Trophoblast cell (in vitro differentiated cells and primary cell): ENCODE data around the gene GP9.

Source experiments
- DNase-seq, 2 donors: peaks; one replicate each; pipeline ENCODE4 v3.0.0-alpha.2; 2016
- H2AFZ ChIP-seq: 2 replicates; pipeline ENCODE4 v1.6.1; 2013; ENCODE audit warnings: low read length, moderate library complexity, mild to moderate bottlenecking; ENCODE audit not compliant: insufficient read depth, poor library complexity
- H2AK5ac ChIP-seq: 2 replicates; pipeline ENCODE4 v1.6.1; 2013; ENCODE audit warnings: mild to moderate bottlenecking, low read length
- H2BK120ac ChIP-seq: 2 replicates; pipeline ENCODE4 v1.6.1; 2013; ENCODE audit warnings: low read length, mild to moderate bottlenecking, moderate library complexity; ENCODE audit not compliant: insufficient read depth, poor library complexity
- H2BK12ac ChIP-seq: 2 replicates; pipeline ENCODE4 v1.6.1; 2013; ENCODE audit warnings: mild to moderate bottlenecking, low read length, moderate library complexity
- H2BK5ac ChIP-seq: 2 replicates; pipeline ENCODE4 v1.6.1; 2013; ENCODE audit warnings: low read length, low read depth, moderate library complexity, mild to moderate bottlenecking; ENCODE audit not compliant: poor library complexity
- H3K14ac ChIP-seq: 2 replicates; pipeline ENCODE4 v1.6.1; 2013; ENCODE audit warnings: mild to moderate bottlenecking, low read length
- H3K18ac ChIP-seq: 2 replicates; pipeline ENCODE4 v1.6.1; 2013; ENCODE audit warnings: mild to moderate bottlenecking, low read length
- H3K23ac ChIP-seq: 2 replicates; pipeline ENCODE4 v1.6.1; 2013; ENCODE audit warnings: low read length
- H3K27ac ChIP-seq: 2 replicates; pipeline ENCODE4 v1.5.1; 2013; ENCODE audit warnings: low read depth, mild to moderate bottlenecking, inconsistent platforms, low read length, moderate library complexity
- H3K27me3 ChIP-seq: 2 replicates; pipeline ENCODE4 v1.6.1; 2013; ENCODE audit warnings: inconsistent platforms, mild to moderate bottlenecking, low read length, moderate library complexity; ENCODE audit not compliant: insufficient read depth
- H3K36me3 ChIP-seq, 2 experiments: 1 replicate in 1 of 2; 2 replicates in 1 of 2; pipeline ENCODE4 v1.6.1; 2013; ENCODE audit warnings: low read length in 2 of 2, mild to moderate bottlenecking in 2 of 2, moderate library complexity in 1 of 2; ENCODE audit not compliant: insufficient read depth in 2 of 2, control insufficient read depth in 1 of 2
- H3K4ac ChIP-seq: 2 replicates; pipeline ENCODE4 v1.6.1; 2013; ENCODE audit warnings: low read depth, mild to moderate bottlenecking, low read length, moderate library complexity
- H3K4me1 ChIP-seq, 2 experiments: 1 replicate in 1 of 2; 2 replicates in 1 of 2; pipeline ENCODE4 v1.6.1; 2013; ENCODE audit warnings: low read length in 2 of 2, mild to moderate bottlenecking in 2 of 2, moderate library complexity in 1 of 2; ENCODE audit not compliant: insufficient read depth in 2 of 2, control insufficient read depth in 1 of 2
- H3K4me2 ChIP-seq: 2 replicates; pipeline ENCODE4 v1.6.1; 2013; ENCODE audit warnings: inconsistent platforms, mild to moderate bottlenecking, low read length, moderate library complexity
- H3K4me3 ChIP-seq: 2 replicates; pipeline ENCODE4 v1.5.1; 2013; ENCODE audit warnings: mild to moderate bottlenecking, low read depth, low read length, inconsistent platforms
- H3K79me1 ChIP-seq: one replicate; pipeline ENCODE4 v1.6.1; 2013; ENCODE audit warnings: low read length
- H3K79me2 ChIP-seq: 2 replicates; pipeline ENCODE4 v1.6.1; 2013; ENCODE audit warnings: low read length, mild to moderate bottlenecking; ENCODE audit not compliant: control insufficient read depth, insufficient read depth, poor library complexity
- H3K9ac ChIP-seq: 2 replicates; pipeline ENCODE4 v1.6.1; 2013; ENCODE audit warnings: mild to moderate bottlenecking, low read length
- H3K9me3 ChIP-seq: 2 replicates; pipeline ENCODE4 v1.6.1; 2013; ENCODE audit warnings: low read depth, mild to moderate bottlenecking, control low read depth, inconsistent platforms, low read length; ENCODE audit not compliant: insufficient read depth
- H4K12ac ChIP-seq: 2 replicates; pipeline ENCODE4 v1.6.1; 2013; ENCODE audit warnings: low read depth, mild to moderate bottlenecking, low read length, moderate library complexity
- H4K8ac ChIP-seq: 2 replicates; pipeline ENCODE4 v1.6.1; 2013; ENCODE audit warnings: low read depth, mild to moderate bottlenecking, low read length, moderate library complexity
- H4K91ac ChIP-seq: one replicate; pipeline ENCODE4 v1.6.1; 2013; ENCODE audit warnings: low read depth, mild to moderate bottlenecking, low read length, moderate library complexity
- WGBS: extraction: QIAGEN DNeasy Blood & Tissue Kit; methylation state at CpG from one replicate; pipeline ENCODE4 v1.1.7; 2013; ENCODE audit warnings: missing lambda C conversion rate; ENCODE audit not compliant: insufficient read length, insufficient coverage; ENCODE audit errors: extremely low coverage; 5-methylcytosine and 5-hydroxymethylcytosine counted together

GP9 gene

GRCh38 chr3:129058441-129059200 lies 2.0 kb upstream of the GP9 start:
- H3K79me2 ChIP-seq, result peaks cover 2% of the 10 kb centered on the region
- no peak overlapping the region for H3K27ac ChIP-seq
- H2BK5ac ChIP-seq, result no peak overlapping the region
- H2BK12ac ChIP-seq, result no peak overlapping the region
- no peak overlapping the region for H3K4me2 ChIP-seq
- H3K23ac ChIP-seq, result no peak overlapping the region
- H3K36me3 ChIP-seq, result no peaks in the 10 kb centered on the region
- no peak overlapping the region for H3K18ac ChIP-seq
- no peak overlapping the region for H3K14ac ChIP-seq
- H3K9ac ChIP-seq, result no peak overlapping the region
- no peak overlapping the region for H3K4ac ChIP-seq
- no peak overlapping the region for H3K4me3 ChIP-seq
- no peak overlapping the region for H2AK5ac ChIP-seq
- H2BK120ac ChIP-seq, result no peak overlapping the region
- DNase-seq, result no peak
- no peak overlapping the region for H4K8ac ChIP-seq
- peaks cover 2% of the 10 kb centered on the region for H3K9me3 ChIP-seq
- no peaks in the 10 kb centered on the region for H3K27me3 ChIP-seq
- no peak overlapping the region for H4K12ac ChIP-seq
- H2AFZ ChIP-seq, result no peak overlapping the region
- no peaks in the 10 kb centered on the region for H3K79me1 ChIP-seq
- H4K91ac ChIP-seq, result no peak overlapping the region
- no CpG with 5 or more reads among the region's 4 CpGs for WGBS
- H3K4me1 ChIP-seq, result no peaks in the 10 kb centered on the region

DNA sequence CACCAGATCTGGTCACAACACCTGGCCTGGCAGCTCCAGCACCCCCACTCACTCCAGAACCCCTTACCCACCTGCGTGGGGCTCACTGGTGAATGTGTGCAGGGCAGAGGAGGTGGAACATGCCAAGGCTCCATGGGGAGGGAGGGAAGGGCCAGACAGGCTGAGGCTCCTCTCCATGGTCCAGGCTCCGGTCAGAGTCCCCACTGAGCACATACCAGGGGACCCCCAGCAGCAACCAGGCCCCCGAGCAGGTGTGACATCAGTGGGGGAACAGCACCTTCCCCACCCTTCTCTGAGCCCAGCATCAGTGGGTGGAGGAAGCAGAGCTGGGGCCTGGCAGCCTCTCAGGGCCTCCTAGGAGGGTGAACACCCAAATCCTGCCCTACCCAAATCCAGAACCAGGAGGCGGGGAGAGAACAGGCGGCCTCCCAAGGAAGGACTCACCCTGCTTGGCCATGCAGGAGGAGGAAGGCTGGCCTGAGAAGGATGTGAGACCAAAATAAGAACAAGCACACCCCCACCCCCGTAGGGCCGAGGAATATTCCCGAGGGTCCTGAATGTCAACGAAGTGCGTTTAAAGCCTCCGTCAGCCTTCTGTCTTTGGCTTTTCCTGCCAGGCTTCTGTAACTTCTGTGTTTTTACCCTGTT lies 1.1 kb upstream of the GP9 start:
- no peak overlapping the region for H2BK5ac ChIP-seq
- DNase-seq, result no peak
- H3K79me1 ChIP-seq, result no peaks in the 10 kb centered on the region
- peaks cover 2% of the 10 kb centered on the region for H3K9me3 ChIP-seq
- no peak overlapping the region for H3K14ac ChIP-seq
- H4K12ac ChIP-seq, result no peak overlapping the region
- H3K27ac ChIP-seq, result no peak overlapping the region
- H2BK120ac ChIP-seq, result no peak overlapping the region
- H3K4me3 ChIP-seq, result no peak overlapping the region
- H2AK5ac ChIP-seq, result no peak overlapping the region
- no peak overlapping the region for H4K91ac ChIP-seq
- no peak overlapping the region for H3K18ac ChIP-seq
- no peak overlapping the region for H3K23ac ChIP-seq
- H2AFZ ChIP-seq, result no peak overlapping the region
- H2BK12ac ChIP-seq, result no peak overlapping the region
- H3K9ac ChIP-seq, result no peak overlapping the region
- H4K8ac ChIP-seq, result no peak overlapping the region
- H3K27me3 ChIP-seq, result no peaks in the 10 kb centered on the region
- H3K79me2 ChIP-seq, result peaks cover 2% of the 10 kb centered on the region
- H3K4me2 ChIP-seq, result no peak overlapping the region
- H3K36me3 ChIP-seq, result no peaks in the 10 kb centered on the region
- no peak overlapping the region for H3K4ac ChIP-seq
- WGBS, result no CpG with 5 or more reads among the region's 11 CpGs
- no peaks in the 10 kb centered on the region for H3K4me1 ChIP-seq

DNA sequence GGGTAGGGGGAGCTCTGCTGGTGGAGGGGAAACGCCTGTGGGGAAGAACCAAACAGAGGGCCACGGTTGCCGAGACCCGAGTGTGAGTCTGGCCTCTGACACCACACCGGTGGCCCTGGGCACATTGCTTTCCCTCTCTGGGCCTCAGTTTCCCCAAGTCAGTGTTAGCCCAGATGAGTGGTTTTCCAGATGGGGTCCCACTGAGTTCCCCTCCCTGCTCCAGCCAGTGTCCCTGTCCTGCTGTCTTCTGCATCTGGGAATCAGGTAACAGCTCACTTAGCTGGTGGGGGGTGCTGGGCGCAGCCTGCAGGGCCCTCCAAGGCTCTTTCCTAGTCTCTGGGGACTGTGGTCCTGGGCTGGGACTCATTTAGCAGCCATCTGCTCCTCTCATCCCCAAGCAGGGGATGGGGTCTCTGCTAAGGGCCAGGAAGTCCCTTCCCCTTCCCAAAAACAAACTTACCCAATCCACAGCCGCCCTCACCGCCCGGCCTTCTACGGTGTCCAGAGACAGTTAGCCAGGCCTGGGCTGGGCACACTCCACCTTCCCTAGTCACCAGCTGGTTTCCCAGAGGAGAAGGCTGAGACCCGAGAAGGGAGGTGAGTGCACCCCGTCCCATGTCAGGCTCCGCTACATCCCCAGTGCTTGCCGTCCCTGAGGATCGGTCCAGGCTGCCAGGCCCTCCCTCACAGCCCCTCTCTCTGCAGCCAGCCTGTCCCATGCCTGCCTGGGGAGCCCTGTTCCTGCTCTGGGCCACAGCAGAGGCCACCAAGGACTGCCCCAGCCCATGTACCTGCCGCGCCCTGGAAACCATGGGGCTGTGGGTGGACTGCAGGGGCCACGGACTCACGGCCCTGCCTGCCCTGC lies 676 bp downstream of the GP9 start:
- Histone ChIP-seq H3K36me3 (no peaks in the 10 kb centered on the region), H3K4me3 (no peak overlapping the region), H3K9me3 (peaks cover 2% of the 10 kb centered on the region), H3K23ac (no peak overlapping the region), H3K4me2 (no peak overlapping the region), H2AFZ (no peak overlapping the region), H3K79me2 (peaks cover 2% of the 10 kb centered on the region), H3K27ac (no peak overlapping the region), H3K27me3 (no peaks in the 10 kb centered on the region), H2BK120ac (no peak overlapping the region), H3K4ac (no peak overlapping the region), H3K4me1 (no peaks in the 10 kb centered on the region), H3K18ac (no peak overlapping the region), H4K91ac (no peak overlapping the region), H3K9ac (no peak overlapping the region), H3K14ac (no peak overlapping the region), H4K12ac (no peak overlapping the region), H2BK5ac (no peak overlapping the region), H3K79me1 (no peaks in the 10 kb centered on the region), H4K8ac (no peak overlapping the region), H2BK12ac (no peak overlapping the region), H2AK5ac (no peak overlapping the region)
- no peak for DNase-seq
- WGBS, result no CpG with 5 or more reads among the region's 19 CpGs

DNA sequence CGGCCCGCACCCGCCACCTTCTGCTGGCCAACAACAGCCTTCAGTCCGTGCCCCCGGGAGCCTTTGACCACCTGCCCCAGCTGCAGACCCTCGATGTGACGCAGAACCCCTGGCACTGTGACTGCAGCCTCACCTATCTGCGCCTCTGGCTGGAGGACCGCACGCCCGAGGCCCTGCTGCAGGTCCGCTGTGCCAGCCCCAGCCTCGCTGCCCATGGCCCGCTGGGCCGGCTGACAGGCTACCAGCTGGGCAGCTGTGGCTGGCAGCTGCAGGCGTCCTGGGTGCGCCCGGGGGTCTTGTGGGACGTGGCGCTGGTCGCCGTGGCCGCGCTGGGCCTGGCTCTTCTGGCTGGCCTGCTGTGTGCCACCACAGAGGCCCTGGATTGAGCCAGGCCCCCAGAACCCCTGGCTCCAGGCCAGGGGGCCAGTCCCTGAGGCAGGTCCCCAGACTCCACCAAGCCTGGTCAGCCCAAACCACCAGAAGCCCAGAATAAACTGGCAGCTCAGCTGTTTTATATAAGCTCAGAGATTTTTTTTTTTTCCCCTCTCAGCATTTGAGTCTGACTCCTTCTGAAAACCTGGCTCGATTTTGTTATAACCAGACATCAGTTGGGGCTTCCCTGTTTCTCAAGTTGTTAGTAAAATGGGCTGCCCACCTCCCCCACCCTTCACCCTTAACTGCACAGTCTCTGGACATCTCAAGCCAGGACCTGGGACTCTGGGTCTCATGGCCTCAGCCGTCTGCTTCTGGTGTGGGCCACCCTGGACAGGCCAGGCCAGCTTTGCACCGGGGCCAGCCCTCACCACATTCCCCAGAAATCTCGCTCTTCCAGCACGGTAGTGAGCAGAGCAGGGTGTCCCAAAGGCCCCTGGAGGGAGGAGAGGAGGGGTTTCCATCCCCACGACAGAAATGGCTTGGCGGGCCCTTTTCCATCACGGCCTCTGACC lies 1.6 kb downstream of the GP9 start:
- Histone ChIP-seq H3K9ac (no peak overlapping the region), H4K8ac (no peak overlapping the region), H3K14ac (no peak overlapping the region), H2BK12ac (no peak overlapping the region), H2AK5ac (no peak overlapping the region), H3K4me2 (no peak overlapping the region), H3K79me1 (no peaks in the 10 kb centered on the region), H3K4ac (no peak overlapping the region), H2BK5ac (no peak overlapping the region), H3K9me3 (peaks cover 2% of the 10 kb centered on the region), H2AFZ (no peak overlapping the region), H3K23ac (no peak overlapping the region), H3K18ac (no peak overlapping the region), H2BK120ac (no peak overlapping the region), H4K12ac (no peak overlapping the region), H3K4me3 (no peak overlapping the region), H3K27ac (no peak overlapping the region), H3K36me3 (no peaks in the 10 kb centered on the region), H4K91ac (no peak overlapping the region), H3K27me3 (no peaks in the 10 kb centered on the region), H3K79me2 (peaks cover 2% of the 10 kb centered on the region), H3K4me1 (no peaks in the 10 kb centered on the region)
- DNase-seq, result no peak
- no CpG with 5 or more reads among the region's 32 CpGs for WGBS
